Neural progenitor cell (in vitro differentiated cells): ENCODE results near the gene PDZK1IP1. TPM values are rescaled to one million over a fixed set of nuclear protein-coding genes. Genes with fewer than 3 reads are reported as not detected.

Experiments
- DNase-seq: peaks from one replicate; pipeline ENCODE4 v3.0.0-alpha.2; 2016; ENCODE audit warnings: low spot score
- H2AFZ ChIP-seq: fragments of 200-600 bp; sonication (generic); replicated peaks from 2 replicates; pipeline ENCODE4 v1.6.1; 2016; ENCODE audit warnings: antibody characterized with exemption
- H3F3A ChIP-seq: fragments of 200-600 bp; sonication (generic); 2 replicates; pipeline ENCODE4 v1.6.1; 2016; ENCODE audit warnings: antibody characterized with exemption, low read depth
- H3K27ac ChIP-seq: fragments of 200-600 bp; sonication (generic); 2 replicates; pipeline ENCODE4 v1.5.1; 2016; ENCODE audit warnings: mild to moderate bottlenecking
- H3K27me3 ChIP-seq: fragments of 200-600 bp; sonication (generic); 2 replicates; pipeline ENCODE4 v1.6.1; 2016; ENCODE audit warnings: mild to moderate bottlenecking, moderate library complexity
- H3K36me3 ChIP-seq: fragments of 200-600 bp; sonication (generic); 2 replicates; pipeline ENCODE4 v1.5.1; 2016
- H3K4me1 ChIP-seq: fragments of 200-600 bp; sonication (generic); 2 replicates; pipeline ENCODE4 v1.6.1; 2016; ENCODE audit warnings: mixed run types
- H3K4me2 ChIP-seq: fragments of 200-600 bp; sonication (generic); 2 replicates; pipeline ENCODE4 v1.6.1; 2016
- H3K4me3 ChIP-seq: fragments of 200-600 bp; sonication (generic); 2 replicates; pipeline ENCODE4 v1.5.1; 2016
- H3K79me2 ChIP-seq: fragments of 200-600 bp; sonication (generic); 2 replicates; pipeline ENCODE4 v1.6.1; 2016; ENCODE audit warnings: low read depth
- H3K9ac ChIP-seq: fragments of 200-600 bp; sonication (generic); 2 replicates; pipeline ENCODE4 v1.6.1; 2016
- H3K9me3 ChIP-seq: fragments of 200-600 bp; sonication (generic); 2 replicates; pipeline ENCODE4 v1.5.1; 2016; ENCODE audit warnings: low read depth
- H4K20me1 ChIP-seq: fragments of 200-600 bp; sonication (generic); 2 replicates; pipeline ENCODE4 v1.6.1; 2016; ENCODE audit warnings: low read depth
- H3K27ac Mint-ChIP-seq: 3 replicates; pipeline ENCODE4 v1.8.0; 2021; ENCODE audit warnings: mixed read lengths
- H3K27me3 Mint-ChIP-seq: 2 replicates; pipeline ENCODE4 v1.8.0; 2022; ENCODE audit warnings: low read depth, mild to moderate bottlenecking, inconsistent platforms, moderate library complexity, mixed read lengths; ENCODE audit not compliant: insufficient read depth
- H3K36me3 Mint-ChIP-seq: 3 replicates; pipeline ENCODE4 v1.8.0; 2021; ENCODE audit warnings: mixed read lengths
- H3K4me1 Mint-ChIP-seq: 3 replicates; pipeline ENCODE4 v1.8.0; 2021; ENCODE audit warnings: mixed read lengths
- H3K4me3 Mint-ChIP-seq: 3 replicates; pipeline ENCODE4 v1.8.0; 2021; ENCODE audit warnings: mild to moderate bottlenecking, moderate library complexity, mixed read lengths
- H3K9me3 Mint-ChIP-seq: 3 replicates; pipeline ENCODE4 v1.8.0; 2020; ENCODE audit warnings: mixed read lengths
- EZH2 ChIP-seq: fragments of 200-600 bp; sonication (generic); IDR thresholded peaks from 2 replicates; pipeline ENCODE4 v1.6.1; 2017; ENCODE audit warnings: antibody characterized with exemption, mild to moderate bottlenecking, moderate library complexity
- EZH2phosphoT487 ChIP-seq: fragments of 200-600 bp; sonication (generic); IDR thresholded peaks from 2 replicates; pipeline ENCODE4 v1.6.1; 2017; ENCODE audit warnings: antibody characterized with exemption
- total RNA-seq: library from RNA; depleted of rRNA; stranded (reverse); fragments of >200 nt; gene quantifications from 2 replicates; pipeline ENCODE4 v1.2.3, GENCODE V29; 2015; ENCODE audit warnings: low replicate concordance
- TF ChIP-seq, protein P1 (sequence below): fragments of 200-600 bp; sonication (generic); IDR thresholded peaks from 2 replicates; pipeline ENCODE4 v1.5.1; 2017; ENCODE audit warnings: antibody characterized with exemption, mild to moderate bottlenecking

Gene PDZK1IP1
- total RNA-seq, 1 donor from 2014 or later, result not detected

DNA sequence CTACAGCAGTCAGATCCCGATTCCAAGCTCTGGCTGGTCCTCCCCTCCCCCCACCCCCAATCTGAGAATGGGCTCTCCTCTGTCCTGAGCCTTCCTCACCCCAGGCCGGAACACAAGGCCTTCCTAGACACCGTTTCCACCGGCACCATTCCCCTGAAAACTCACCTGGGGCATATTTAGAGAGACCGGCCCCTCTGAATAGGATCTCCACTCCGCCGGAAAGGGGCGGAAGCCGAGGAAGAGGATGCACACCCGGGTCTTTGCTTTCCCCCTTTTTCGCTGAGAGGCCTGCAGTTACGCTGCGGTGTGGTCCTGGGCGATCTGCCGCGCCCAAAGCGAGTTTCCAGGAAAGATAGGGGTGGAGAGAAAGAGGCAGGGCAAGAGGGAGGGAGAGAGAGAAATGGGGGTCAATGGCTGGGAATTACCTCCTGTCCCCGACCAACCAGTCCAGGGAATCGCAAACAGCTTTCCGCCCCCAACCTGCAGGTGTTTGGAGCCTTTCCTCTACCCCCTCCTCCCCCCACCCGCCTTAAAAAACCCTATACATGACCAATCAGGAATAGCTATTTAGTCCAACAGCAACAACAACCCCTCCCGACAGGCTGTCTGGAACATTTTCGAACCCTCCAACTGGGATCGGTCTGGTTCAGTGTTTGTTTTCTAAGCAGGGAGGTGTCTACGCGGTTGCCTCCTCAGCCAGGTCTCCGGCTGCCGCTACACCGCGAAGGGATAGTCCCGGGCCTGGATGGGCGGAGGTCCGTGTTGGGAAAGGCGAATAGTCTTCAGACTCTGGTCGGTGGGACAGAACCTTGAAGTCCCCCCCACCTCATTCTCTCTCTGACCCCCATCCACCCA is 39.4 kb upstream of the PDZK1IP1 start:
- Mint-ChIP-seq H3K27me3 (peaks cover 79% of the 10 kb centered on the region), H3K9me3 (peaks cover 3% of the 10 kb centered on the region), H3K27ac (no peak overlapping the region), H3K4me1 (peaks cover 30% of the 10 kb centered on the region), H3K4me3 (no peak overlapping the region), H3K36me3 (peaks cover 2% of the 10 kb centered on the region)
- peaks cover 22% of the 10 kb centered on the region for H3F3A ChIP-seq
- no peak overlapping the region for H3K27ac ChIP-seq
- H3K4me1 ChIP-seq, result peaks cover 38% of the 10 kb centered on the region
- H3K79me2 ChIP-seq, result no peaks in the 10 kb centered on the region
- no peaks in the 10 kb centered on the region for H3K36me3 ChIP-seq
- H3K4me2 ChIP-seq, result peak overlapping the region; percentile 65
- DNase-seq, result peak; percentile 64
- H4K20me1 ChIP-seq, result peaks cover 71% of the 10 kb centered on the region
- no peak overlapping the region for H3K9ac ChIP-seq
- H3K27me3 ChIP-seq, result peaks cover 100% of the 10 kb centered on the region
- peak; percentile 68 for TF ChIP-seq EZH2
- TF ChIP-seq, protein P1, sequence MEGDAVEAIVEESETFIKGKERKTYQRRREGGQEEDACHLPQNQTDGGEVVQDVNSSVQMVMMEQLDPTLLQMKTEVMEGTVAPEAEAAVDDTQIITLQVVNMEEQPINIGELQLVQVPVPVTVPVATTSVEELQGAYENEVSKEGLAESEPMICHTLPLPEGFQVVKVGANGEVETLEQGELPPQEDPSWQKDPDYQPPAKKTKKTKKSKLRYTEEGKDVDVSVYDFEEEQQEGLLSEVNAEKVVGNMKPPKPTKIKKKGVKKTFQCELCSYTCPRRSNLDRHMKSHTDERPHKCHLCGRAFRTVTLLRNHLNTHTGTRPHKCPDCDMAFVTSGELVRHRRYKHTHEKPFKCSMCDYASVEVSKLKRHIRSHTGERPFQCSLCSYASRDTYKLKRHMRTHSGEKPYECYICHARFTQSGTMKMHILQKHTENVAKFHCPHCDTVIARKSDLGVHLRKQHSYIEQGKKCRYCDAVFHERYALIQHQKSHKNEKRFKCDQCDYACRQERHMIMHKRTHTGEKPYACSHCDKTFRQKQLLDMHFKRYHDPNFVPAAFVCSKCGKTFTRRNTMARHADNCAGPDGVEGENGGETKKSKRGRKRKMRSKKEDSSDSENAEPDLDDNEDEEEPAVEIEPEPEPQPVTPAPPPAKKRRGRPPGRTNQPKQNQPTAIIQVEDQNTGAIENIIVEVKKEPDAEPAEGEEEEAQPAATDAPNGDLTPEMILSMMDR, result no peak
- peak; percentile 16 for TF ChIP-seq EZH2phosphoT487
- H3K9me3 ChIP-seq, result no peaks in the 10 kb centered on the region
- H2AFZ ChIP-seq, result no peak overlapping the region
- H3K4me3 ChIP-seq, result no peak overlapping the region

DNA sequence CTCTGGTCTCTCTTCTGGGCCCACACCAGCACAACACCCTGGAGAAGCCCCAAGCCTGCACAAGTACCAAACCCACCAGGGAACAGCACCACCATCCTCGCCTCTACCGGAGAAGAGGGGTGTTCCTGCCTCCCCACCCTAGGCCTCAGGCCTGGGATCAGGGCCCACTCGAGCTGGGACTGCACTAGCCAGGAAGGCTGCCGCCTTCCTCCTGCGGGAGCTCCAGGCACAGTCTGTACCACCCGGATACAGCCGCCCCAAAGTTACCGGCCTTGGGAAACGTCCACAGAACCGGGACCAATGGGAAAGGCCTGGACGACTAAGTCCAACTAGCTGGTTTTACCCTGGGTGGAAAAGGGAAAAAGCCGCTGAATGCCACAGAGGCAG is 38.8 kb upstream of the PDZK1IP1 start:
- H3K4me1 ChIP-seq, result peaks cover 38% of the 10 kb centered on the region
- H3K9me3 Mint-ChIP-seq, result peaks cover 2% of the 10 kb centered on the region
- H3K79me2 ChIP-seq, result no peaks in the 10 kb centered on the region
- peaks cover 2% of the 10 kb centered on the region for H3K36me3 Mint-ChIP-seq
- H3F3A ChIP-seq, result peaks cover 22% of the 10 kb centered on the region
- H3K27me3 Mint-ChIP-seq, result peaks cover 73% of the 10 kb centered on the region
- no peak overlapping the region for H3K9ac ChIP-seq
- H3K4me2 ChIP-seq, result peak overlapping the region; percentile 65
- TF ChIP-seq EZH2phosphoT487 (peak; percentile 63), EZH2 (peak; percentile 65)
- TF ChIP-seq, protein P1, result no peak
- no peaks in the 10 kb centered on the region for H3K9me3 ChIP-seq
- no peak overlapping the region for H2AFZ ChIP-seq
- no peaks in the 10 kb centered on the region for H3K36me3 ChIP-seq
- no peak overlapping the region for H3K27ac ChIP-seq
- H3K4me1 Mint-ChIP-seq, result peaks cover 28% of the 10 kb centered on the region
- peaks cover 100% of the 10 kb centered on the region for H3K27me3 ChIP-seq
- H3K27ac Mint-ChIP-seq, result no peak overlapping the region
- no peak overlapping the region for H3K4me3 Mint-ChIP-seq
- DNase-seq, result no peak
- peaks cover 71% of the 10 kb centered on the region for H4K20me1 ChIP-seq
- H3K4me3 ChIP-seq, result no peak overlapping the region

DNA sequence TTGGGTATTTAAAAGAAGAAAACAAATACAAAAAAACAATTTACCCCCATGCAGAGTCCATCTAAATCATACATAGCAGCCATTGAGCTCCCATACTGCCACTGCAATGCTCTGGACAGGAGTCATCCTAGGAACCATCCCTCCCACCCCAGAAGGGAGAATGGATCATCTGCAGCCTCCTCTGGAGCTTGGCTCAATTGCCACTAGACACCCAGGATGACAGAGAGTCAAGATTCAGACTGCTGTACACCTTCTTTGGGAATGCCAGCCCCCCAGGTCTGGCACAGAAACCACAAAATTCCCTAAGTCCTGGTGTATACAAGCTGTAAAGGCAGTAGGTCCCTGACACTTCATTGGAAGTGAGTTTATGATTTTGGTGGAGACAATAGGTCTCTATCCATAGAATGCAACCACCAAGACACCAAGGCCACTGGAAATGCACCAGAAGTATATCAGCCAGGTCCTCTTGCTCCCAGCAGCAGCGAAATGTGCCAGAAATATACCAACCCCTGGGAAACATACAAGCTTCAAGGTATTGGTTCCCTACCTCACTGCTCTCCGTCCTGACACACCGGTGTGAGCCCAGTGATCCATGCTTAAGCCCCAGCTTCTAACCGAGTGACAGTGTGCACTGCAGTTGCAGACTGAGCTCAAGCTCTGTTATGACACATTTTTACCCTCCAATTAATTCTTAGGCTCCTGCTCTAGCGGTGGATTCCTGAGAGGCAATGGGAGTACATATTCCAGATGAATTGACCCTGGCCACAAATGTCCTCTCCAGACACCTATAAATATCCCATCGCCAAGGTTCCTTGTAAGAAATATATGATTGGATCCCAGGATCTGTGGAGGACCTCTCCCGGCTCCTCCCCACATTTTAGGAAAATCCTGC is 37.8 kb upstream of the PDZK1IP1 start:
- Histone ChIP-seq H3K4me2 (no peak overlapping the region), H3K36me3 (no peaks in the 10 kb centered on the region), H4K20me1 (peaks cover 67% of the 10 kb centered on the region), H3K9ac (no peak overlapping the region), H3K4me3 (no peak overlapping the region), H2AFZ (no peak overlapping the region), H3K9me3 (no peaks in the 10 kb centered on the region), H3F3A (peaks cover 11% of the 10 kb centered on the region), H3K27ac (no peak overlapping the region), H3K27me3 (peaks cover 100% of the 10 kb centered on the region), H3K79me2 (no peaks in the 10 kb centered on the region), H3K4me1 (peaks cover 35% of the 10 kb centered on the region)
- peaks cover 2% of the 10 kb centered on the region for H3K9me3 Mint-ChIP-seq
- no peak overlapping the region for H3K4me3 Mint-ChIP-seq
- H3K4me1 Mint-ChIP-seq, result peaks cover 24% of the 10 kb centered on the region
- TF ChIP-seq, protein P1, result no peak
- TF ChIP-seq EZH2 (no peak), EZH2phosphoT487 (no peak)
- no peaks in the 10 kb centered on the region for H3K36me3 Mint-ChIP-seq
- no peak overlapping the region for H3K27ac Mint-ChIP-seq
- DNase-seq, result no peak
- H3K27me3 Mint-ChIP-seq, result peaks cover 62% of the 10 kb centered on the region
